ENCODE data around the gene TBXAS1.

TBXAS1 gene

DNA sequence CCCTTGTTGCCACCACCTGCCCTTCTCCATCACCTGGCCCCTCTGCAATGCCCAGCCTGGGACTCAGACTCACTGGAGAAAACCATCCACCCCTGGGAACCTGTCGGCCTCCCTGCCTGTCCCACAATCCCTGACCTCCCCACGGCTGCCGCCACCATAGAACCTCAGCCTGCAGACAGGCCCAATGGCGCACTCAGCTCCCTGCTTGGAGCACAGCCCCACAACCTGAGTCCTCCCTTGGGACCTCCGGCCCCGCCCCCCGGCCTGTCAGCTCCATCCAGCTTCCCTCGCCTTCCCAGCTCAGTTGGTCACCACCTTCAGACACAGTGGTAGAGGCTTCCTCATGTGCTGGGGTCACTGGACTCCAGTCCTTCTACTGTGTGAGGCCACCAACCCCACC lies 192.5 kb downstream of the TBXAS1 start:
- DNase-seq = no peak

GRCh38 chr7:140022582-140023211 lies 193.6 kb downstream of the TBXAS1 start:
- TF ChIP-seq GATA1 (IDR thresholded peaks at IDR 0.05; ENCODE audit: low read depth, low read length) (no peak), POLR2A (IDR thresholded peaks at IDR 0.05; ENCODE audit: low read length) (no peak)
- no peak for DNase-seq

More for the DNA sequence above, 192.5 kb downstream of the TBXAS1 start:
- TF ChIP-seq POLR2A (IDR thresholded peaks at IDR 0.05; ENCODE audit: low read length) (no peak), GATA1 (IDR thresholded peaks at IDR 0.05; ENCODE audit: low read depth, low read length) (no peak)

- DNase-seq = no peak
- no peak for TF ChIP-seq GATA1 (IDR thresholded peaks at IDR 0.05; ENCODE audit: low read depth, low read length)
- TF ChIP-seq POLR2A (IDR thresholded peaks at IDR 0.05; ENCODE audit: low read length) = no peak
These were observed 194.7 kb downstream of the TBXAS1 start for GRCh38 chr7:140023728-140024127.

- DNase-seq = no peak
- TF ChIP-seq POLR2A (IDR thresholded peaks at IDR 0.05; ENCODE audit: low read length) = no peak
- no peak for TF ChIP-seq GATA1 (IDR thresholded peaks at IDR 0.05; ENCODE audit: low read depth, low read length)
These were observed 195.5 kb downstream of the TBXAS1 start for GRCh38 chr7:140024585-140024984.

- TF ChIP-seq POLR2A (IDR thresholded peaks at IDR 0.05; ENCODE audit: low read length) (no peak), GATA1 (IDR thresholded peaks at IDR 0.05; ENCODE audit: low read depth, low read length) (no peak)
- DNase-seq = no peak
These were observed 196.2 kb downstream of the TBXAS1 start for GRCh38 chr7:140025241-140025640.

GRCh38 chr7:140025814-140026433 lies 196.9 kb downstream of the TBXAS1 start:
- no peak for TF ChIP-seq GATA1 (IDR thresholded peaks at IDR 0.05; ENCODE audit: low read depth, low read length)
- no peak for TF ChIP-seq POLR2A (IDR thresholded peaks at IDR 0.05; ENCODE audit: low read length)
- DNase-seq = no peak

DNA sequence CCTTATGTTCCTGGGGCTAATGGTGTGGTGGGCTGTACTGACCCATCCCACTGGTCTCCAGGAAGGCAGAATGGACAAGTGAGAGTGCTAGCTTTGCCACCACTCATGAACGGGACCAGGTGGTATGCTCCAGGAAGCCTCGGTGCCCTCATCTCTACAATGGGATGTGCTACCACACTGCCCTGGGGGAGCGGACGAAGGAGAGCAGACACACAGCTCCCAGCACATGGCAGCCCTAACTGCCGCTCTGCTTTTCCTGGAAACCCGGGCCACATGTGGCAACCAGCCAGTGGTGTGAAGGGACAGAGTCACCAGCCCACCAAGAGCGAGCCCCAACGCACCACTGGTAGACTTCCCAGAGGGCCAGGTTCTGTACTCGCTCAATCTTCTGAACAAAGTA lies 197.9 kb downstream of the TBXAS1 start:
- no peak for TF ChIP-seq GATA1 (IDR thresholded peaks at IDR 0.05; ENCODE audit: low read depth, low read length)
- no peak for TF ChIP-seq POLR2A (IDR thresholded peaks at IDR 0.05; ENCODE audit: low read length)
- no peak for DNase-seq

DNA sequence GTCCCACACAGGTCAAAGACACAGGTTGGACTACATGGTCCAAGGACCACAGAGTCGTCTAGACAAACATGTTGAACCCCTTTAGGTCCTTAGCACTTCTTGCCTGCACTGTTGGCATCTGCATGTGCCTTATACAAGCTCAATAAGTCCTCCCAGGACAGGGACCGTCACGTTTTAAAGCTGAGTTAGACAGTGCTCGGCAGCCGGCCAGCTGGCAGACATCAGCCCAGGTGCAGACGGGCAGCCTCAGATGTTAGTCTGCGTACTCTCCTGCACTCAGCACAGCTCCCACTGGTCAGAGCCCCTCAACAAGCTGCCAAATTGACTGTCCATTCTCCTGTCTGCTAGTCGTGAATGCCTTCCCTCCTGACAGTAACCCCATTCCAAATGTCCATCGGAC lies 198.8 kb downstream of the TBXAS1 start:
- no peak for DNase-seq
- no peak for TF ChIP-seq POLR2A (IDR thresholded peaks at IDR 0.05; ENCODE audit: low read length)
- no peak for TF ChIP-seq GATA1 (IDR thresholded peaks at IDR 0.05; ENCODE audit: low read depth, low read length)

DNA sequence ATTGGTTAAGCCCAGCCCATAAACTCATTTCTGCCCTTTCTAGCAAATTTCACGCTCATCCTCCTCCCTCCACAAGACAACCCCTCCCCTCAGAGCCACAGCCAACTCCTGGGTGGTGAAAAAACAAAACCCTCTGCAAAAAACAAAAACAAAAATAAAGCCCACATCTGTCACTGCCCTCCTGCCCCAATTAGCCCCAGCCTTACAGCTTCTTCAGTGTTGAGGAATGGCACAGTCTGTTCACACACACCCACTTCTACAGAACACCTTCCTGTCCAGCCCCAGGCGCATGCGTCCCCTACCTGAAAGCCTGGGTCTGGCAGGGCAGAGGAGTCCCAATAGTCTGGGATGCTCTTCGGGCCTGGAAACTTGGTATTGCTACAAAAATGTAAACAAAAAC lies 199.2 kb downstream of the TBXAS1 start:
- no peak for TF ChIP-seq POLR2A (IDR thresholded peaks at IDR 0.05; ENCODE audit: low read length)
- no peak for TF ChIP-seq GATA1 (IDR thresholded peaks at IDR 0.05; ENCODE audit: low read depth, low read length)
- DNase-seq = no peak

- TF ChIP-seq POLR2A (IDR thresholded peaks at IDR 0.05; ENCODE audit: low read length) (no peak), GATA1 (IDR thresholded peaks at IDR 0.05; ENCODE audit: low read depth, low read length) (no peak)
- DNase-seq = no peak
These were observed 200.0 kb downstream of the TBXAS1 start for GRCh38 chr7:140029072-140029471.

DNA sequence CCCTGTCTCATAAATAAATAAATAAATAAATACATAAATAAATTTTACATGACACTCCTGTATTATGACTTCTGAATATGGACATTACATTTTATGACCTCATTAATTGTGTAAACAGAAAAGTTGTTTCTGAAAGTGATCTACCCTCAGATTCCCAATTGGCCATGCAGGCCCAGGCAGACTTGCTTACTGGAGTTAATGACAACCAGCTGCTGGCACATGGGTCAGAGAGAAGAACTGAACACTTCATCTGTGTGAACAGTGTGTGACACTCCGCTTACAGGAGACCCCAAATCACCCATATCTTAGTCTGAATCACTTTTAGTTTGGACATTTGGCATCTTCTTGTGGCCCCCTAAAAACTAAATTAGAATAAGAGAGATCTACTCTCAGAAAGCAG lies 202.3 kb downstream of the TBXAS1 start:
- no peak for TF ChIP-seq POLR2A (IDR thresholded peaks at IDR 0.05; ENCODE audit: low read length)
- no peak for TF ChIP-seq GATA1 (IDR thresholded peaks at IDR 0.05; ENCODE audit: low read depth, low read length)
- DNase-seq = no peak

GRCh38 chr7:140033036-140033435 lies 204.0 kb downstream of the TBXAS1 start:
- TF ChIP-seq GATA1 (IDR thresholded peaks at IDR 0.05; ENCODE audit: low read depth, low read length) (no peak), POLR2A (IDR thresholded peaks at IDR 0.05; ENCODE audit: low read length) (no peak)

GRCh38 chr7:140033779-140034363 lies 204.8 kb downstream of the TBXAS1 start:
- no peak for TF ChIP-seq POLR2A (IDR thresholded peaks at IDR 0.05; ENCODE audit: low read length)
- TF ChIP-seq GATA1 (IDR thresholded peaks at IDR 0.05; ENCODE audit: low read depth, low read length) = no peak
- no peak for DNase-seq

More at GRCh38 chr7:140033036-140033435, 204.0 kb downstream of the TBXAS1 start:
- no peak for DNase-seq

DNA sequence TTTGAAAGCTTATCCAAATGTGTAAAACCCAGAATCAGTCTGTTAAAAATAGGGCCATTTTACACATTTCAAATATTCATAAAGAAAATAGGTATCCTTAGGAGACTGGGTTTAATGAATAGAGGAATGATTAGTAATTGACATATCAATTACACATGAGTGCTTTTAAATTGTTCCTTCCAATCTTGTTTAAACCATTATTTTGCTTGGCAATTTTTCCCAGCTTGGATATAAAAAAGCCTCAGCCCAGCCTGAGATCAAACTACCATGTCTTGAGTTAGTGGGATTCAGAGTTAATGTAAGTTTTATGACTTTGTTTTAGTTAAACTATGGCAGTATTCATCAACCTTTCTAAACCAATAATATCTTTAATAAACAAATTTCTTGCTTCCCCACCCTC lies 205.4 kb downstream of the TBXAS1 start:
- DNase-seq = no peak
- no peak for TF ChIP-seq POLR2A (IDR thresholded peaks at IDR 0.05; ENCODE audit: low read length)
- TF ChIP-seq GATA1 (IDR thresholded peaks at IDR 0.05; ENCODE audit: low read depth, low read length) = no peak

Data from erythroblast (primary cell).